Neural cell (in vitro differentiated cells): ENCODE measurements around the gene KCNA4. TPM values are rescaled to one million over a fixed set of nuclear protein-coding genes. Genes with fewer than 3 reads are reported as not detected.
"Not testable (repeated sequence)": the region's sequence is repeated elsewhere in the genome, so short reads cannot be mapped to it uniquely, and the experiment has no call there.

Experiments used
- H2AFZ ChIP-seq: fragments of 200-600, 300-800 bp; sonication (generic), shearing (Covaris generic); 2 replicates; pipeline ENCODE4 v1.6.0; 2014; ENCODE audit warnings: low read depth, mild to moderate bottlenecking, antibody characterized with exemption, low read length, moderate library complexity
- H3F3A ChIP-seq: fragments of 200-600 bp; shearing (Covaris generic); 2 replicates; pipeline ENCODE4 v1.6.1; 2016; ENCODE audit warnings: mild to moderate bottlenecking, moderate library complexity, mixed read lengths, antibody characterized with exemption, low read length; ENCODE audit not compliant: insufficient read depth, poor library complexity, severe bottlenecking
- H3K27ac ChIP-seq: fragments of 200-600, 300-800 bp; sonication (generic), shearing (Covaris generic); 2 replicates; pipeline ENCODE4 v1.5.1; 2014; ENCODE audit warnings: mild to moderate bottlenecking, low read length, moderate library complexity
- H3K27me3 ChIP-seq: fragments of 300-800, 200-600 bp; sonication (generic), shearing (Covaris generic); 2 replicates; pipeline ENCODE4 v1.6.0; 2014; ENCODE audit warnings: mild to moderate bottlenecking, low read depth, low read length, moderate library complexity; ENCODE audit not compliant: insufficient read depth
- H3K36me3 ChIP-seq: fragments of 300-800, 200-600 bp; sonication (generic), shearing (Covaris generic); 2 replicates; pipeline ENCODE4 v1.5.1; 2014; ENCODE audit warnings: mild to moderate bottlenecking, antibody characterized with exemption, low read length, moderate library complexity; ENCODE audit not compliant: insufficient read depth
- H3K4me2 ChIP-seq: fragments of 300-800, 200-600 bp; sonication (generic), shearing (Covaris generic); 2 replicates; pipeline ENCODE4 v1.6.0; 2014; ENCODE audit warnings: mild to moderate bottlenecking, low read length
- H3K4me3 ChIP-seq: fragments of 300-800, 200-600 bp; sonication (generic), shearing (Covaris generic); 2 replicates; pipeline ENCODE4 v1.5.1; 2014; ENCODE audit warnings: mild to moderate bottlenecking, low read length, moderate library complexity
- H3K79me2 ChIP-seq: fragments of 200-600 bp; shearing (Covaris generic); replicated peaks from 2 replicates; pipeline ENCODE4 v1.6.0; 2014; ENCODE audit warnings: mild to moderate bottlenecking, low read length, moderate library complexity; ENCODE audit not compliant: insufficient read depth
- H3K9ac ChIP-seq: fragments of 300-800, 200-600 bp; sonication (generic), shearing (Covaris generic); 2 replicates; pipeline ENCODE4 v1.6.1; 2016; ENCODE audit warnings: mild to moderate bottlenecking, low read length, mixed read lengths
- H3K9me2 ChIP-seq: fragments of 200-600 bp; shearing (Covaris generic); 2 replicates; pipeline ENCODE4 v1.6.1; 2016; ENCODE audit warnings: mild to moderate bottlenecking, low read length, mixed read lengths; ENCODE audit not compliant: insufficient read depth
- H3K9me3 ChIP-seq: fragments of 200-600, 300-800 bp; sonication (generic), shearing (Covaris generic); 2 replicates; pipeline ENCODE4 v1.6.1; 2016; ENCODE audit warnings: mild to moderate bottlenecking, mixed run types, low read length, moderate library complexity, mixed read lengths
- H4K20me1 ChIP-seq: fragments of 200-600 bp; shearing (Covaris generic); 2 replicates; pipeline ENCODE4 v1.6.1; 2016; ENCODE audit warnings: mild to moderate bottlenecking, mixed run types; ENCODE audit not compliant: insufficient read depth
- EP300 ChIP-seq: fragments of 450-650 bp; conservative IDR thresholded peaks from 2 replicates; pipeline ENCODE4 v1.6.1; 2014; ENCODE audit warnings: antibody characterized with exemption, mild to moderate bottlenecking, moderate library complexity; ENCODE audit not compliant: poor library complexity, severe bottlenecking
- EZH2 ChIP-seq: fragments of 200-600, 300-800 bp; shearing (Covaris generic), sonication (generic); IDR thresholded peaks from 2 replicates; pipeline ENCODE4 v1.6.1; 2014; ENCODE audit warnings: antibody characterized with exemption, low read length, borderline replicate concordance, mild to moderate bottlenecking; ENCODE audit not compliant: insufficient read depth, poor library complexity, severe bottlenecking
- MXI1 ChIP-seq: fragments of 450-650 bp; conservative IDR thresholded peaks from 2 replicates; pipeline ENCODE4 v1.6.1; 2014; ENCODE audit warnings: antibody characterized with exemption, mild to moderate bottlenecking; ENCODE audit not compliant: poor library complexity, severe bottlenecking
- POLR2AphosphoS5 ChIP-seq: IDR thresholded peaks from 2 replicates; pipeline ENCODE4 v1.6.1; 2012
- RAD21 ChIP-seq: fragments of 450-650 bp; conservative IDR thresholded peaks from 2 replicates; pipeline ENCODE4 v1.6.1; 2014; ENCODE audit warnings: antibody characterized with exemption, mild to moderate bottlenecking, moderate library complexity
- SMC3 ChIP-seq: fragments of 450-650 bp; conservative IDR thresholded peaks from 2 replicates; pipeline ENCODE4 v1.6.1; 2014; ENCODE audit warnings: antibody characterized with exemption, mild to moderate bottlenecking, moderate library complexity; ENCODE audit not compliant: poor library complexity
- TAF1 ChIP-seq: IDR thresholded peaks from 2 replicates; pipeline ENCODE4 v1.6.1; 2012; ENCODE audit warnings: low read depth
- polyA plus RNA-seq: library from polyadenylated mRNA; depleted of rRNA; stranded (reverse); fragments of >200 nt; gene quantifications from 2 replicates; pipeline ENCODE4 v1.2.3, GENCODE V29; 2014
- TF ChIP-seq, protein P1 (sequence below): fragments of 450-650 bp; IDR thresholded peaks from 2 replicates; pipeline ENCODE4 v1.5.1; 2014; ENCODE audit warnings: antibody characterized with exemption, mild to moderate bottlenecking, moderate library complexity; ENCODE audit not compliant: poor library complexity, severe bottlenecking
- TF ChIP-seq, protein P2 (sequence below): IDR thresholded peaks from 2 replicates; pipeline ENCODE4 v1.6.1; 2012; ENCODE audit warnings: borderline replicate concordance

KCNA4 gene
- polyA plus RNA-seq, 1 donor from 2014 or later = 5.9 TPM

DNA sequence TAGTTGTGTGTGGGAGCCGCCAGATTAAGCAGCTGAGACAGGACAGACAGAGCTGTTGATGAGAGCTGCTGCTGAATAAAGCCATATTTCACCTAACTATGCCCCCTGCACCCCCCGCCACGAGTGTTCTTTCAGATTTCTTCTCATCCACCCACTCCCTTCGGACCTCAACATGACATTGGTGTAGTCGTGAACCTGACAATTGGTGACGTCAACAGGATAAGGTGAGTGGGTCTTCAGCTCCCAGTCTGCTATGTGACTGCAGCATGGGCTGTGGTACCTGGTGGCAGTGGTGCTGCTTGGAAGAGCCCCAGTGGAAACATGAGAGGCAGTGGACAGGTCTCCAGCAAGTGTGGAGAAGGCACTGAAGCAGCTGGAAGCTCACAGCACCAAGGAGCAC is 28.3 kb upstream of the KCNA4 start:
- no peaks in the 10 kb centered on the region for H3K27me3 ChIP-seq
- no peak overlapping the region for H3K4me2 ChIP-seq
- TF ChIP-seq SMC3 = no peak
- TF ChIP-seq EP300 = no peak
- no peak for TF ChIP-seq POLR2AphosphoS5
- TF ChIP-seq, protein P1, sequence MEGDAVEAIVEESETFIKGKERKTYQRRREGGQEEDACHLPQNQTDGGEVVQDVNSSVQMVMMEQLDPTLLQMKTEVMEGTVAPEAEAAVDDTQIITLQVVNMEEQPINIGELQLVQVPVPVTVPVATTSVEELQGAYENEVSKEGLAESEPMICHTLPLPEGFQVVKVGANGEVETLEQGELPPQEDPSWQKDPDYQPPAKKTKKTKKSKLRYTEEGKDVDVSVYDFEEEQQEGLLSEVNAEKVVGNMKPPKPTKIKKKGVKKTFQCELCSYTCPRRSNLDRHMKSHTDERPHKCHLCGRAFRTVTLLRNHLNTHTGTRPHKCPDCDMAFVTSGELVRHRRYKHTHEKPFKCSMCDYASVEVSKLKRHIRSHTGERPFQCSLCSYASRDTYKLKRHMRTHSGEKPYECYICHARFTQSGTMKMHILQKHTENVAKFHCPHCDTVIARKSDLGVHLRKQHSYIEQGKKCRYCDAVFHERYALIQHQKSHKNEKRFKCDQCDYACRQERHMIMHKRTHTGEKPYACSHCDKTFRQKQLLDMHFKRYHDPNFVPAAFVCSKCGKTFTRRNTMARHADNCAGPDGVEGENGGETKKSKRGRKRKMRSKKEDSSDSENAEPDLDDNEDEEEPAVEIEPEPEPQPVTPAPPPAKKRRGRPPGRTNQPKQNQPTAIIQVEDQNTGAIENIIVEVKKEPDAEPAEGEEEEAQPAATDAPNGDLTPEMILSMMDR = no peak
- no peak for TF ChIP-seq RAD21
- no peak for TF ChIP-seq EZH2
- TF ChIP-seq TAF1 = no peak
- TF ChIP-seq MXI1 = no peak
- TF ChIP-seq, protein P2, sequence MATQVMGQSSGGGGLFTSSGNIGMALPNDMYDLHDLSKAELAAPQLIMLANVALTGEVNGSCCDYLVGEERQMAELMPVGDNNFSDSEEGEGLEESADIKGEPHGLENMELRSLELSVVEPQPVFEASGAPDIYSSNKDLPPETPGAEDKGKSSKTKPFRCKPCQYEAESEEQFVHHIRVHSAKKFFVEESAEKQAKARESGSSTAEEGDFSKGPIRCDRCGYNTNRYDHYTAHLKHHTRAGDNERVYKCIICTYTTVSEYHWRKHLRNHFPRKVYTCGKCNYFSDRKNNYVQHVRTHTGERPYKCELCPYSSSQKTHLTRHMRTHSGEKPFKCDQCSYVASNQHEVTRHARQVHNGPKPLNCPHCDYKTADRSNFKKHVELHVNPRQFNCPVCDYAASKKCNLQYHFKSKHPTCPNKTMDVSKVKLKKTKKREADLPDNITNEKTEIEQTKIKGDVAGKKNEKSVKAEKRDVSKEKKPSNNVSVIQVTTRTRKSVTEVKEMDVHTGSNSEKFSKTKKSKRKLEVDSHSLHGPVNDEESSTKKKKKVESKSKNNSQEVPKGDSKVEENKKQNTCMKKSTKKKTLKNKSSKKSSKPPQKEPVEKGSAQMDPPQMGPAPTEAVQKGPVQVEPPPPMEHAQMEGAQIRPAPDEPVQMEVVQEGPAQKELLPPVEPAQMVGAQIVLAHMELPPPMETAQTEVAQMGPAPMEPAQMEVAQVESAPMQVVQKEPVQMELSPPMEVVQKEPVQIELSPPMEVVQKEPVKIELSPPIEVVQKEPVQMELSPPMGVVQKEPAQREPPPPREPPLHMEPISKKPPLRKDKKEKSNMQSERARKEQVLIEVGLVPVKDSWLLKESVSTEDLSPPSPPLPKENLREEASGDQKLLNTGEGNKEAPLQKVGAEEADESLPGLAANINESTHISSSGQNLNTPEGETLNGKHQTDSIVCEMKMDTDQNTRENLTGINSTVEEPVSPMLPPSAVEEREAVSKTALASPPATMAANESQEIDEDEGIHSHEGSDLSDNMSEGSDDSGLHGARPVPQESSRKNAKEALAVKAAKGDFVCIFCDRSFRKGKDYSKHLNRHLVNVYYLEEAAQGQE = no peak
- no peak overlapping the region for H3K4me3 ChIP-seq
- no peaks in the 10 kb centered on the region for H3F3A ChIP-seq
- no peak overlapping the region for H3K27ac ChIP-seq
- H3K9me3 ChIP-seq = no peaks in the 10 kb centered on the region
- no peaks in the 10 kb centered on the region for H4K20me1 ChIP-seq
- H3K36me3 ChIP-seq = no peaks in the 10 kb centered on the region
- H3K9me2 ChIP-seq = no peaks in the 10 kb centered on the region
- no peak overlapping the region for H2AFZ ChIP-seq
- H3K9ac ChIP-seq = no peak overlapping the region
- no peaks in the 10 kb centered on the region for H3K79me2 ChIP-seq

DNA sequence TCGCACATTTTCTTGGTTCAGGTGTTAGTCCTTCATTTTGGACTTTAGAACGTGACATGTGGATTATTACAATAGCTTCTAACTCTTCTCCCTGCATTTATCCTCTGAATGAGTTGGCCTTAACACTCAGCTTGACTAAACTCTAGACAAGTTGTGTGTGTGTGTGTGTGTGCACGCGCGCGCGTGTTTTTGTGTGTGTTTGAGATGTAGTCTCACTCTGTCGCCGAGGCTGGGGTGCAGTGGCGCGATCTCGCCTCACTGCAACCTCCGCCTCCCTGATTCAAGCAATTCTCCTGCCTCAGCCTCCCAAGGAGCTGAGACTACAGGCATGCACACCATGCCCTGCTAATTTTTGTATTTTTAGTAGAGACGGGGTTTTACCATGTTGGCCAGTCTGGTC is 24.3 kb upstream of the KCNA4 start:
- Histone ChIP-seq H3K27ac (no peak overlapping the region), H4K20me1 (no peaks in the 10 kb centered on the region), H3K27me3 (no peaks in the 10 kb centered on the region), H3K9ac (no peak overlapping the region), H3K9me3 (no peaks in the 10 kb centered on the region), H3K4me2 (no peak overlapping the region), H3K36me3 (no peaks in the 10 kb centered on the region), H3F3A (no peaks in the 10 kb centered on the region), H3K4me3 (no peak overlapping the region), H2AFZ (no peak overlapping the region), H3K79me2 (no peaks in the 10 kb centered on the region), H3K9me2 (no peaks in the 10 kb centered on the region)
- TF ChIP-seq RAD21 (no peak), MXI1 (no peak), SMC3 (no peak), EP300 (no peak), TAF1 (no peak), EZH2 (no peak), POLR2AphosphoS5 (no peak)
- TF ChIP-seq, protein P1 = no peak
- TF ChIP-seq, protein P2 = no peak

DNA sequence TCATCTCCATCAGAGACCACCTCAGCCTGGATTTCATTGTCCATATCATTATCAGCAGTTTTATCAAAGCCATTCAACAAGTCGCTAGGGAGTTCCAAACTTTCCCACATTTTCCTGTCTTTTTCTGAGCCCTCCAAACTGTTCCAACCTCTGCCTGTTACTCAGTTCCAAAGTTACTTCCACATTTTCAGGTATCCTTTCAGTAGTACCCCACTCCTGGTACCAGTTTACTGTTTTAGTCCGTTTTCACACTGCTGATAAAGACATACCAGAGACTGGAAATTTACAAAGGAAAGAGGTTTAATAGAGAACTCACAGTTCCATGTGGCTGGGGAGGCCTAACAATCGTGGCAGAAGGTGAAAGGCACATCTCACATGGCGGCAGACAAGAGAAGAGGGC is 17.9 kb upstream of the KCNA4 start:
- H3K9me3 ChIP-seq = not testable (repeated sequence)

More for the DNA sequence above, 17.9 kb upstream of the KCNA4 start:
- H3K36me3 ChIP-seq, H3K79me2 ChIP-seq, H3F3A ChIP-seq, H4K20me1 ChIP-seq, H3K27me3 ChIP-seq, H3K9me2 ChIP-seq, H3K4me2 ChIP-seq, H3K9ac ChIP-seq, H2AFZ ChIP-seq, H3K4me3 ChIP-seq, H3K27ac ChIP-seq: not testable (repeated sequence)
